Neuronal stem cell (in vitro differentiated cells): ENCODE results near the gene SCGB1C1.
A peak's percentile ranks its signal among the peaks of the same experiment; 100 is the strongest.

Source experiments
- DNase-seq: peaks from one replicate; pipeline ENCODE4 v3.0.0-alpha.2; 2013; ENCODE audit warnings: low spot score
- H2AFZ ChIP-seq: one replicate; pipeline ENCODE4 v1.6.1; 2013; ENCODE audit warnings: mild to moderate bottlenecking, low read length, inconsistent platforms
- H2AK5ac ChIP-seq: 2 replicates; pipeline ENCODE4 v1.6.1; 2013; ENCODE audit warnings: low read depth, mild to moderate bottlenecking, inconsistent platforms, low read length, moderate library complexity, mixed read lengths
- H2BK120ac ChIP-seq: 2 replicates; pipeline ENCODE4 v1.6.1; 2013; ENCODE audit warnings: low read depth, mild to moderate bottlenecking, inconsistent platforms, low read length, moderate library complexity, mixed read lengths
- H2BK12ac ChIP-seq: one replicate; pipeline ENCODE4 v1.6.1; 2013; ENCODE audit warnings: low read length, inconsistent platforms
- H2BK15ac ChIP-seq: 2 replicates; pipeline ENCODE4 v1.6.1; 2013; ENCODE audit warnings: mild to moderate bottlenecking, low read length, inconsistent platforms, mixed read lengths
- H2BK5ac ChIP-seq: one replicate; pipeline ENCODE4 v1.6.1; 2013; ENCODE audit warnings: inconsistent platforms, mild to moderate bottlenecking, low read length, moderate library complexity
- H3K14ac ChIP-seq: one replicate; pipeline ENCODE4 v1.6.1; 2013; ENCODE audit warnings: low read length, inconsistent platforms
- H3K18ac ChIP-seq: 2 replicates; pipeline ENCODE4 v1.6.1; 2013; ENCODE audit warnings: low read length, inconsistent platforms
- H3K23ac ChIP-seq: 2 replicates; pipeline ENCODE4 v1.6.1; 2013; ENCODE audit warnings: low read depth, mild to moderate bottlenecking, mixed read lengths, low read length, inconsistent platforms; ENCODE audit not compliant: poor library complexity
- H3K27ac ChIP-seq: replicated peaks from 3 replicates; pipeline ENCODE4 v1.5.1; 2013; ENCODE audit warnings: low read length, inconsistent platforms
- H3K27me3 ChIP-seq, 3 experiments: 2 replicates each; pipeline ENCODE4 v1.6.1; 2013; ENCODE audit warnings: low read length in 3 of 3, mild to moderate bottlenecking in 2 of 3, inconsistent platforms in 1 of 3, low read depth in 1 of 3, mixed read lengths in 1 of 3, moderate library complexity in 1 of 3; ENCODE audit not compliant: control insufficient read depth in 3 of 3, insufficient read depth in 3 of 3
- H3K36me3 ChIP-seq, 2 donors: replicated peaks in 1 of 2; 2 replicates each; pipeline ENCODE4 v1.6.1; 2013; ENCODE audit warnings: low read length in 2 of 2; ENCODE audit not compliant: control insufficient read depth in 2 of 2, insufficient read depth in 2 of 2
- H3K4ac ChIP-seq: 2 replicates; pipeline ENCODE4 v1.6.1; 2013; ENCODE audit warnings: inconsistent platforms, mild to moderate bottlenecking, low read length, moderate library complexity
- H3K4me1 ChIP-seq, 2 donors: 1 replicate in 1 of 2; 2 replicates in 1 of 2; pipeline ENCODE4 v1.6.1; 2013; ENCODE audit warnings: low read length in 2 of 2, low read depth in 1 of 2; ENCODE audit not compliant: control insufficient read depth in 2 of 2, insufficient read depth in 1 of 2
- H3K4me2 ChIP-seq: one replicate; pipeline ENCODE4 v1.6.1; 2013; ENCODE audit warnings: mild to moderate bottlenecking, low read length, inconsistent platforms; ENCODE audit not compliant: insufficient read depth, poor library complexity, severe bottlenecking
- H3K4me3 ChIP-seq, 2 donors: 2 replicates each; pipeline ENCODE4 v1.5.1; 2013; ENCODE audit warnings: low read length in 2 of 2, mild to moderate bottlenecking in 2 of 2, inconsistent platforms in 1 of 2, moderate library complexity in 1 of 2
- H3K79me1 ChIP-seq: one replicate; pipeline ENCODE4 v1.6.1; 2013; ENCODE audit warnings: low read depth, mild to moderate bottlenecking, inconsistent platforms, low read length, moderate library complexity
- H3K9ac ChIP-seq: one replicate; pipeline ENCODE4 v1.6.1; 2013; ENCODE audit warnings: mild to moderate bottlenecking, low read depth, low read length, inconsistent platforms; ENCODE audit not compliant: poor library complexity
- H3K9me3 ChIP-seq, 2 donors: replicated peaks in 1 of 2; 2 replicates each; pipeline versions ENCODE3 to v1.6.1; 2013; ENCODE audit warnings: low read length in 2 of 2, mild to moderate bottlenecking in 2 of 2, inconsistent platforms in 1 of 2, low read depth in 1 of 2, mixed read lengths in 1 of 2, moderate library complexity in 1 of 2; ENCODE audit not compliant: control insufficient read depth in 2 of 2, insufficient read depth in 1 of 2
- H4K8ac ChIP-seq: one replicate; pipeline ENCODE4 v1.6.1; 2013; ENCODE audit warnings: low read depth, mild to moderate bottlenecking, inconsistent platforms, low read length, moderate library complexity
- H4K91ac ChIP-seq: one replicate; pipeline ENCODE4 v1.6.1; 2013; ENCODE audit warnings: low read length, low read depth, mild to moderate bottlenecking, inconsistent platforms; ENCODE audit not compliant: poor library complexity
- WGBS, 2 donors: extraction: QIAGEN DNeasy Blood & Tissue Kit; methylation state at CpG; one replicate each; pipeline ENCODE4 v1.1.7; 2013; ENCODE audit warnings: missing lambda C conversion rate in 2 of 2, mixed read lengths in 1 of 2; ENCODE audit not compliant: insufficient read length in 2 of 2, insufficient replicate concordance in 1 of 2; ENCODE audit errors: extremely low coverage in 2 of 2; 5-methylcytosine and 5-hydroxymethylcytosine counted together

SCGB1C1 gene

DNA sequence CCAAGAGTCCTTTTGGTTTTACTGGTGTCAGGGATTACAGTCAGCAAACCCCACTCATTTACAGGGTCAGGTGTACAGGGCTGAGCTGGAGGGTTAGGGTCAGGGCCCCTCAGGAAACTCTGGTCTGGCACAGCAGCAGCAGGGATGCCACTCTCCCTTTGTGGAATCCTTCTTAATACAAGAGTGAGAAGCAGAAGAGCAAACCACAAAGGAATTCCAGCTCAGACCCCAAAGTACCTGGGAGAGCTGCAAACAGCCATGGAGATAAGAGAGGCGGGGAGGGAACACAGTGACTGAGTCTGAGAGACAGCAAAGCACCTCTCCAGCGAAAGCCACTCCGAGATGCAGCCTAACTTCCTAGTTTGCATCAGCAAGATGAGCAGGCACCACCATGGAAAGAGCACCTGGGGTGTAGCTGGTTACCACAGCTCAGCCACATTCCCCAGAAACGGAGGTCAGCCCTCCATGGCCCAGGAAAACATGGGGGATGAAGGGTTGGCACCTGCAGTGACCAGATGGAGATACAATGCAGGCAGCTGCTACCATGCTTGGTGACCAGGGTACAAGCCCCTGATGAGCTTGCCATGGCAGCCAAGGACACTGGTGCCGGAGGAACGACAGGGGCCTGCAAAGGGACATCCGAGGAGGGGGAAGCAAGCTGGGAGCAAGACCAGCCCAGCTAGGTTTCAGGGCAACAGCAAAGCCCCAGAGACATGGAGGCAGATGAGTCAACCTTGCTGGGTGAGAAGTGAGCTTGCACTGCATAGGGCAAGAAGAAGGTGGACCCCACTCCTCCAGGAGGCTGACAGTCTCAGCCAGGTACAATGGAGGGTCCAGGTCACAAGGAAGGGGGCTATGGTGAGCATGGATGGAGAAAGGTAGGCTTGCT lies 10.4 kb downstream of the SCGB1C1 start:
- no peak overlapping the region for H3K4me2 ChIP-seq
- no CpG with 5 or more reads among the region's 7 CpGs for WGBS, 2 donors
- DNase-seq: no peak
- no peak overlapping the region for H3K14ac ChIP-seq
- H3K27me3 ChIP-seq: no peaks in the 10 kb centered on the region
- H3K4ac ChIP-seq: no peak overlapping the region
- H3K9ac ChIP-seq: no peak overlapping the region
- H2BK15ac ChIP-seq: no peak overlapping the region
- H2BK120ac ChIP-seq: no peak overlapping the region
- peak overlapping the region; percentile 23 for H2AK5ac ChIP-seq
- peak overlapping the region; percentile 44 for H3K23ac ChIP-seq
- no peak overlapping the region for H4K91ac ChIP-seq
- no peak overlapping the region for H2BK12ac ChIP-seq
- no peak overlapping the region for H3K18ac ChIP-seq
- no peak overlapping the region for H2AFZ ChIP-seq
- H3K36me3 ChIP-seq: peaks cover 27 to 38% of the 10 kb centered on the region in 2 donors
- no peak overlapping the region for H2BK5ac ChIP-seq
- peaks cover 6 to 7% of the 10 kb centered on the region in 2 donors for H3K4me1 ChIP-seq
- no peak overlapping the region for H3K27ac ChIP-seq
- peak overlapping the region in 1 of 2 donors; percentile 38 for H3K4me3 ChIP-seq
- no peak overlapping the region for H4K8ac ChIP-seq
- peaks cover 13% of the 10 kb centered on the region for H3K79me1 ChIP-seq
- H3K9me3 ChIP-seq: no peaks in the 10 kb centered on the region

GRCh38 chr11:203945-204586 lies 11.2 kb downstream of the SCGB1C1 start:
- no peak for DNase-seq
- no peak overlapping the region for H3K27ac ChIP-seq
- H3K23ac ChIP-seq: peak overlapping the region; percentile 44

GRCh38 chr11:204587-205109 lies 11.8 kb downstream of the SCGB1C1 start:
- H2AFZ ChIP-seq: no peak overlapping the region
- H4K91ac ChIP-seq: no peak overlapping the region
- H3K4ac ChIP-seq: no peak overlapping the region
- H3K23ac ChIP-seq: no peak overlapping the region
- H4K8ac ChIP-seq: no peak overlapping the region
- peaks cover 21% of the 10 kb centered on the region for H3K79me1 ChIP-seq
- H3K18ac ChIP-seq: no peak overlapping the region
- peaks cover 28 to 42% of the 10 kb centered on the region in 2 donors for H3K36me3 ChIP-seq
- no peak overlapping the region for H3K27ac ChIP-seq
- peaks cover 12 to 14% of the 10 kb centered on the region in 2 donors for H3K4me1 ChIP-seq
- H2BK15ac ChIP-seq: no peak overlapping the region
- no peak overlapping the region for H2BK12ac ChIP-seq
- peak overlapping the region; percentile 34 for H3K9ac ChIP-seq
- DNase-seq: no peak
- no CpG with 5 or more reads among the region's 12 CpGs for WGBS, 2 donors
- no peaks in the 10 kb centered on the region for H3K27me3 ChIP-seq
- no peak overlapping the region for H2BK120ac ChIP-seq
- peak overlapping the region in 1 of 2 donors; percentile 29 for H3K4me3 ChIP-seq
- no peak overlapping the region for H2BK5ac ChIP-seq
- H3K4me2 ChIP-seq: no peak overlapping the region
- H3K9me3 ChIP-seq: no peaks in the 10 kb centered on the region
- no peak overlapping the region for H2AK5ac ChIP-seq
- H3K14ac ChIP-seq: no peak overlapping the region

More at GRCh38 chr11:203945-204586, 11.2 kb downstream of the SCGB1C1 start:
- H4K8ac ChIP-seq: no peak overlapping the region
- no peak overlapping the region for H2BK5ac ChIP-seq
- no peaks in the 10 kb centered on the region for H3K9me3 ChIP-seq
- no peaks in the 10 kb centered on the region for H3K27me3 ChIP-seq
- H2AFZ ChIP-seq: no peak overlapping the region
- H3K18ac ChIP-seq: no peak overlapping the region
- no peak overlapping the region for H4K91ac ChIP-seq
- H3K4me1 ChIP-seq: peaks cover 7 to 8% of the 10 kb centered on the region in 2 donors
- no peak overlapping the region for H3K14ac ChIP-seq
- WGBS, 2 donors: no CpG with 5 or more reads among the region's 4 CpGs
- H3K9ac ChIP-seq: no peak overlapping the region
- peaks cover 27 to 38% of the 10 kb centered on the region in 2 donors for H3K36me3 ChIP-seq
- H3K4ac ChIP-seq: no peak overlapping the region
- no peak overlapping the region for H3K4me2 ChIP-seq
- H2BK12ac ChIP-seq: no peak overlapping the region
- peak overlapping the region in 1 of 2 donors; percentile 38 for H3K4me3 ChIP-seq
- no peak overlapping the region for H2AK5ac ChIP-seq
- no peak overlapping the region for H2BK120ac ChIP-seq
- peaks cover 16% of the 10 kb centered on the region for H3K79me1 ChIP-seq
- H2BK15ac ChIP-seq: no peak overlapping the region
